Brain microvascular endothelial cell (primary cell): ENCODE data around the gene TMEM59.
"Not testable (repeated sequence)": the region's sequence is repeated elsewhere in the genome, so short reads cannot be mapped to it uniquely, and the experiment has no call there.

Experiments
- DNase-seq: peaks from one replicate; pipeline ENCODE4 v3.0.0-alpha.2; 2020
- H3K27ac ChIP-seq: fragments of 250-450 bp; sonication (Bioruptor Pico); 2 replicates; pipeline ENCODE4 v1.5.1; 2020; ENCODE audit warnings: mild to moderate bottlenecking, moderate library complexity
- H3K27me3 ChIP-seq: fragments of 250-450 bp; sonication (Bioruptor Pico); replicated peaks from 2 replicates; pipeline ENCODE4 v1.5.1; 2020; ENCODE audit warnings: mild to moderate bottlenecking
- H3K36me3 ChIP-seq: fragments of 250-450 bp; sonication (Bioruptor Pico); replicated peaks from 2 replicates; pipeline ENCODE4 v1.5.1; 2020; ENCODE audit warnings: mild to moderate bottlenecking
- H3K4me3 ChIP-seq: 2 replicates; pipeline ENCODE4 v1.5.1; 2011; ENCODE audit warnings: low read depth, mild to moderate bottlenecking, control low read depth, low read length, moderate library complexity
- in situ Hi-C: cut with HindIII; loops from 2 replicates; pipeline ENCODE4 v1.10.0; 2017; ENCODE audit warnings: low sequenced_read_pairs, low pct_ligation_motif_present
- TF ChIP-seq, protein P1 (sequence below): IDR thresholded peaks from 2 replicates; pipeline ENCODE4 v1.5.1; 2011; ENCODE audit warnings: low read depth, mild to moderate bottlenecking, moderate library complexity, low read length, control low read depth, inconsistent platforms; ENCODE audit errors: missing control alignments

TMEM59 gene

DNA sequence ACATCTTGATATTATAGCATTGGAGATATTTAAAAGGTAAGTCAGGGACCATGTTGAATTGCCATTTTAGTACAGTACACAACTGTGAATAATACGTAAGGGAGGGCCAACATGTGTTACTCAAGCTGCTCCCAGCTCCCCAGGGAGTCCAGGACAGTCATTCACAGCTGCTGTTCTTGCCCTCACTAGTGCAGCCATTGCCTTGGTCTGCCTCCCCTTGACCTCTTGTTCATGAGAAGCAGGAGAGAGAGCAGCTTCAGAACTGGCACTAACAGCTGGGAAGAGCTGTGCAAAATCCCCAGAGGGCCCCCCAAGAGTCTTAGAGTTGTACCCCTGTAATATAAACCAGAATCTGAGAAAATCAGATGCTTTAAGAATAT, 16.8 kb upstream of the TMEM59 start:
- Histone ChIP-seq H3K36me3 (no peaks in the 10 kb centered on the region), H3K27ac (no peak overlapping the region), H3K27me3 (no peaks in the 10 kb centered on the region), H3K4me3 (no peak overlapping the region)
- TF ChIP-seq, protein P1, sequence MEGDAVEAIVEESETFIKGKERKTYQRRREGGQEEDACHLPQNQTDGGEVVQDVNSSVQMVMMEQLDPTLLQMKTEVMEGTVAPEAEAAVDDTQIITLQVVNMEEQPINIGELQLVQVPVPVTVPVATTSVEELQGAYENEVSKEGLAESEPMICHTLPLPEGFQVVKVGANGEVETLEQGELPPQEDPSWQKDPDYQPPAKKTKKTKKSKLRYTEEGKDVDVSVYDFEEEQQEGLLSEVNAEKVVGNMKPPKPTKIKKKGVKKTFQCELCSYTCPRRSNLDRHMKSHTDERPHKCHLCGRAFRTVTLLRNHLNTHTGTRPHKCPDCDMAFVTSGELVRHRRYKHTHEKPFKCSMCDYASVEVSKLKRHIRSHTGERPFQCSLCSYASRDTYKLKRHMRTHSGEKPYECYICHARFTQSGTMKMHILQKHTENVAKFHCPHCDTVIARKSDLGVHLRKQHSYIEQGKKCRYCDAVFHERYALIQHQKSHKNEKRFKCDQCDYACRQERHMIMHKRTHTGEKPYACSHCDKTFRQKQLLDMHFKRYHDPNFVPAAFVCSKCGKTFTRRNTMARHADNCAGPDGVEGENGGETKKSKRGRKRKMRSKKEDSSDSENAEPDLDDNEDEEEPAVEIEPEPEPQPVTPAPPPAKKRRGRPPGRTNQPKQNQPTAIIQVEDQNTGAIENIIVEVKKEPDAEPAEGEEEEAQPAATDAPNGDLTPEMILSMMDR, result no peak
- in situ Hi-C loops, result no loop called here
- peak; percentile 49 for DNase-seq

DNA sequence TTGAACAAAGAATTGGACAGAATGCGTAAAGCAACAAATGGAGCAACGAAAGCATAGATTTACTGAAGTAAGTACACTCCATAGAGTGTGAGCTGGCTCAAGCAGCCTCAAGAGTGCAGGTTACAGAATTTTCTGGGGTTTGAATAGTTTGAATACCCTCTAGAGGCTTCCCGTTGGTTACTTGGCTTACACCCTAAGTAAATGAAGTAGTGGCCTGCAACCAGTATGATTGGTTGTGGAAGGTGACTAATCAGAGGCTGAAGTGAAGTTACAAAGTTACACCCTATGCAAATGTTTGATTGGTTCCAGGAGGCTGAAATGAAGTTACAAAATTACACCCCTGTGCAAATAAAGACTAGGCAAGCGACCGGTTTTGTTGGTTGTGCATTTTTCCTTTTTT, 11.3 kb upstream of the TMEM59 start:
- DNase-seq, result no peak
- H3K27me3 ChIP-seq, result no peaks in the 10 kb centered on the region
- in situ Hi-C loops, result no loop called here
- H3K27ac ChIP-seq, result no peak overlapping the region
- H3K36me3 ChIP-seq, result no peaks in the 10 kb centered on the region
- H3K4me3 ChIP-seq, result no peak overlapping the region
- TF ChIP-seq, protein P1, result no peak

DNA sequence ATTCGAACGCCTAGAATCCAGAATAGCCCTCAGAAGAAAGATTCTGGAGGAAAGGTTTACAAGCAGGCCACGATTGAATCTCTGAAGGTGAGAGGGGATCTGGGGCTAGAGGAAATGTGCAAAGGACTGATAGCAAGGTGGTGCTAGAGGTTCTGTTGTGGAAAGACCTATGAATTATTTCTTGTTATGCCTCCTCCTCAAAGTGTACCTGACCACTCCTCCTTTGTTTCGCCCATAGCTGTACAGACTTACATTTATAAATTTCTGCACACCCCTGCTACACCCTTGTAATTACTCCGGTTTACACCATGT, 1.4 kb upstream of the TMEM59 start:
- Histone ChIP-seq H3K36me3 (no peaks in the 10 kb centered on the region), H3K27me3 (no peaks in the 10 kb centered on the region), H3K4me3 (peak overlapping the region; percentile 97), H3K27ac (no peak overlapping the region)
- no peak for DNase-seq
- TF ChIP-seq, protein P1, result no peak
- in situ Hi-C loops, result no loop called here

DNA sequence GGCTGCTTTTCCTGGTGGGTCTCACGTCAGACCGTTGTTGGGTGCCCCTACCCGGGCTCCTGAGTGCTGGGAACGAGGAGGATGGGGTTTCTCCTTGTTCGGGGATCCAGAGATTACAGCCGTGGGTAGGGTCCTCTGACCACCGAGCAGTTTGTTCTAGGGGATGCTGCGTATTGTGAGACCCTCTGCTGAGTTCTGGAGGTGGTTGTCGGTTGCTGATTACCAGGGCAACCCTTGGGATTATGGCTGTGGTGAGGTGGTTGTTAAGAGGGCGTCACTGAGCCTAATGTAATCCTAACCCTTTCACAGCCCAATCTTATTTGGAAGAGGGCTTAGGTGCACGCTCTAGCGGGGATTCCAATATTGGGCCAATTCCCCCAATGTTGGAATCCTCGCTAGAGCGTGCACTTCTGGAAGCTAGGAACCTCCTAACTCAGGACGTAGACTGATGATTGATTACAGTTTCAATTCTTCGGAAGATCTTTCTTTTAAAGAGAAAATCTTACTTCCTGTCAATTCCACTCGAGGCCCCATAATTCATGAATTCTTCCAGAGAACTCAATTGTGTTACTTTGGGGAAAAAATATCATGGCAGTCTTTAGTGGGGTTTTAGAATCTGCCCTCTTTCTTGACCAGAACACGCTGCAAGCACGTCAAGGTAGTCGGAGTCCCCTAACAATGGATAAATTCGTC, 887 bp upstream of the TMEM59 start:
- Histone ChIP-seq H3K27me3 (no peaks in the 10 kb centered on the region), H3K4me3 (peak overlapping the region; percentile 97), H3K36me3 (no peaks in the 10 kb centered on the region), H3K27ac (peak overlapping the region; percentile 77)
- in situ Hi-C loops, result no loop called here
- TF ChIP-seq, protein P1, result no peak
- no peak for DNase-seq

DNA sequence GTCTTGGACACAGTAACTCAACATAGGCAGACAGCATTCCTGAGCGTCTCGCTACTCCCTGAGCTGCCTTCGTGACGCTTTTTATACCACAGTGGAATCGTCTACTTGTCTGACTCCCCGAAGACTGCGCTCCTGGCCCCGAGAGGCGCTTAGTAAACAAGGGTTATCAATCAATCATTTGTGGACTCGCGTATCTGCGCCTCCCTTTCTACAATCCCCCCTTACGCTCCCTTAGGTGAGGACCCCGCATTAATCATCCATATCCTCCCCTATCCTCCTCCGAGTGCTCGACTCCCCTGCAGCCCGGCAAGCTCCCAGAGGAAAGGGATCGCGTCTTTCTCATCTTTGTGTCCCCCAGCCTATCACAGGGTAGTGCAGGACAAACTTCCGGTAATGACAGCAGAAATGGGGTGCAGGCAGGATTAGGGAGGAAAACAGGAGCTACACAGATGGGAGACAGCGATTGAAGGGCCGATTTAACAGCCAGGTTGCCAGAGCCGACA, 522 bp downstream of the TMEM59 start:
- peak; percentile 74 for DNase-seq
- TF ChIP-seq, protein P1, result no peak
- H3K36me3 ChIP-seq, result no peaks in the 10 kb centered on the region
- peak overlapping the region; percentile 90 for H3K27ac ChIP-seq
- in situ Hi-C loops, result no loop called here
- H3K4me3 ChIP-seq, result peak overlapping the region; percentile 97
- no peaks in the 10 kb centered on the region for H3K27me3 ChIP-seq

DNA sequence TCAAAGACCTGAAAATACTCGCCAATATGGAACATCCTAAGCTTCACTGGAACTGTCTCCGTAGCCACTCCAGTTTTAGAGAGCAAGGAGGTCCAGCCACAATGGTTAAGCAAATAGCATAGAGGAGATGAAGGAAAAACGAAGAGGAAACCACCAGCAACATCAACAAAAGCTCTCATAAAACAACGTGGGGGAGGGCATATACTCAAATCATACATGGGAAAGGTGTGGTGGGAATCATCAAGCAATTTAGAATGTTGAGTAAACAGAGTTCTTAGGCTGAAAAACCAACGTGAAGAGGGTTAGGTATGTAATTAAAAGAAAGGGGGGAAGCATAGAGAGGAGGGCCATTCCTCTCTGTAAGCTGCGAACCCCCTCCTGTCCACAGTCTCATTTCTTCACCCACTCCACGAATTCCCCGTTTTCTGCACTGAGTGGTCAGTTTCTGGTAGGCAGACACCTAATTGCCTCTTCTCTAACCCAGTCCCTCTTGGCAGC, 1.0 kb downstream of the TMEM59 start:
- TF ChIP-seq, protein P1, result no peak
- Histone ChIP-seq H3K27me3 (no peaks in the 10 kb centered on the region), H3K4me3 (peak overlapping the region; percentile 97), H3K36me3 (no peaks in the 10 kb centered on the region), H3K27ac (peak overlapping the region; percentile 90)
- in situ Hi-C loops, result no loop called here
- no peak for DNase-seq

DNA sequence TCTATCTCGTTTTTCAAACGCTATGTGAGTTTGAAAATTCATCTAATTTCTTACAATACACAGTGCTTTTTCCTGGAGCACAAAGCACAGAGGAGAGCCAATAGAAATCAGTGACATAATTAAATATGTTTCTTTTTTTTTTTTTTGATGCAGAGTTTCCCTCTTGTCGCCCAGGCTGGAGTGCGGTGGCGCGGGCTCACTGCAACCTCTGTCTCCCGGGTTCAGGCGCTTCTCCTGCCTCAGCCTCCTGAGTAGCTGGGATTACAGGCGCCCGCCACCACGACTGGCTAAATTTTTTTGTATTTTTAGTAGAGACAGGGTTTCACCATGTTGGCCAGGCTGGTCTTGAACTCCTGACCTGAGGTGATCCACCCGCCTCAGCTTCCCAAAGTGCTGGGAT, 2.6 kb downstream of the TMEM59 start:
- DNase-seq, H3K36me3 ChIP-seq, H3K27ac ChIP-seq, H3K27me3 ChIP-seq, H3K4me3 ChIP-seq, in situ Hi-C loops: not testable (repeated sequence)
